Omental fat pad (tissue), 4 donors: ENCODE measurements around the gene CLMN. TPM values are rescaled to one million over a fixed set of nuclear protein-coding genes. Genes with fewer than 3 reads are reported as not detected.

Experiments used
- ATAC-seq: fragments of 150-250 bp; one replicate; pipeline ENCODE4 v1.9.1; 2016; ENCODE audit warnings: mild to moderate bottlenecking, moderate library complexity; ENCODE audit not compliant: low FRiP score
- DNase-seq: peaks from one replicate; pipeline ENCODE4 v3.0.0-alpha.2; 2019; ENCODE audit warnings: low spot score
- total RNA-seq, 4 donors: library from RNA; depleted of rRNA; stranded (reverse); fragments of >200 nt; gene quantifications; one replicate each; pipeline ENCODE4 v1.1.0, GENCODE V29; 2016
- TF ChIP-seq, protein P1 (sequence below), 3 donors: fragments of 450-650 bp; IDR thresholded peaks; one replicate each; pipeline ENCODE4 v1.5.1; 2016 to 2017; ENCODE audit warnings: antibody characterized with exemption in 3 of 3, mild to moderate bottlenecking in 3 of 3, moderate library complexity in 2 of 3

The CLMN gene
- total RNA-seq, 4 donors from 2014 or later: 25.1 to 41.9 (median 32.9) TPM

DNA sequence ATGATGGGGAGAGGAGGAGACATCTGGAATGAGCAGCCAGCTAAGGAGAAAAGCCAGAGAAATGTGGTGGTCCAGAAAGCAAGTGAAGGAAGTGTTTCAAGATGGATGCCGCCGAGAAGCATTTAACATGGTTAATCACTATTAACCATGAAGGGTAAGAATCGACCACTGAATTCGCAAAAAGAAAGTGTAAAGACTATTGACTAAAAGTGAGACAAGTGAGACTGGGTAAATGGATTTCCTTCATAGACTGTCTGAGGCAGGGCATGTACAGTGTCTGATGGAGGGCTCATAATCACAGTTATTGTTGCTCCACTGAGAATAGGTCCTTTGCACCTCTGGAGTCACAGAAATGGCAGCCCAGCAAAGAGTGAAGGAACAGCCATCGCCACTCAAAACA lies 25.3 kb upstream of the CLMN start:
- TF ChIP-seq, protein P1, sequence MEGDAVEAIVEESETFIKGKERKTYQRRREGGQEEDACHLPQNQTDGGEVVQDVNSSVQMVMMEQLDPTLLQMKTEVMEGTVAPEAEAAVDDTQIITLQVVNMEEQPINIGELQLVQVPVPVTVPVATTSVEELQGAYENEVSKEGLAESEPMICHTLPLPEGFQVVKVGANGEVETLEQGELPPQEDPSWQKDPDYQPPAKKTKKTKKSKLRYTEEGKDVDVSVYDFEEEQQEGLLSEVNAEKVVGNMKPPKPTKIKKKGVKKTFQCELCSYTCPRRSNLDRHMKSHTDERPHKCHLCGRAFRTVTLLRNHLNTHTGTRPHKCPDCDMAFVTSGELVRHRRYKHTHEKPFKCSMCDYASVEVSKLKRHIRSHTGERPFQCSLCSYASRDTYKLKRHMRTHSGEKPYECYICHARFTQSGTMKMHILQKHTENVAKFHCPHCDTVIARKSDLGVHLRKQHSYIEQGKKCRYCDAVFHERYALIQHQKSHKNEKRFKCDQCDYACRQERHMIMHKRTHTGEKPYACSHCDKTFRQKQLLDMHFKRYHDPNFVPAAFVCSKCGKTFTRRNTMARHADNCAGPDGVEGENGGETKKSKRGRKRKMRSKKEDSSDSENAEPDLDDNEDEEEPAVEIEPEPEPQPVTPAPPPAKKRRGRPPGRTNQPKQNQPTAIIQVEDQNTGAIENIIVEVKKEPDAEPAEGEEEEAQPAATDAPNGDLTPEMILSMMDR (IDR thresholded peaks at IDR 0.05): no peak
- DNase-seq (no peak), ATAC-seq (no peak)

- TF ChIP-seq, protein P1 (IDR thresholded peaks at IDR 0.05): no peak
- no peak for ATAC-seq
- DNase-seq: no peak
These were observed 24.8 kb upstream of the CLMN start for GRCh38 chr14:95344536-95344935.

GRCh38 chr14:95341564-95341963 lies 21.9 kb upstream of the CLMN start:
- TF ChIP-seq, protein P1 (IDR thresholded peaks at IDR 0.05): no peak
- DNase-seq (no peak), ATAC-seq (no peak)

GRCh38 chr14:95341115-95341514 lies 21.4 kb upstream of the CLMN start:
- DNase-seq (no peak), ATAC-seq (no peak)
- TF ChIP-seq, protein P1 (IDR thresholded peaks at IDR 0.05): no peak

DNA sequence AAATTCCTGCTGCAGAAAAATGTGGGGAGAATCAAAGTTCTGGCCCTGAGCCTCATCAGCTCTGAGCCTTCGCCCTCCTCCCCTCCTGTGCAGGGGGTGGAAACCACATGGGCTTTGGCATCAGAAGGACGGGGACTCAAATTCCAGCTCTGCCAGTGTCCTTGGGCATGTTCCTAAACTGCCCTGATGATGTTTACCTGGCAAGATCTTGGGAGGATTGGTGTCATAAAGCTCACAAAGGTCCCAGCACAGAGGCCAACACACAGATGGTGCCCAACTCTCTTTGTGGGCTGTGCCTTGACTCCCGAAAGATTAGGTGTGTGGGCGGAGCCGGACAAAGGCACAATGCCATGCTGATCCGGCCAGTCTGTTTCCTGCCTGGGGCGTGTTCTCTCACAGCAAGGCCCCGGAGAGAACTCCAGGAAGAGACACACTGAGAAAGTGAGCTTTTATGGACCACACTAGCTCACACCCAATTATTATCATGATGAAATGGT lies 20.5 kb upstream of the CLMN start:
- TF ChIP-seq, protein P1 (IDR thresholded peaks at IDR 0.05): no peak
- ATAC-seq (no peak), DNase-seq (no peak)

- TF ChIP-seq, protein P1 (IDR thresholded peaks at IDR 0.05): no peak
- DNase-seq (no peak), ATAC-seq (no peak)
These were observed 19.7 kb upstream of the CLMN start for GRCh38 chr14:95339301-95339865.

DNA sequence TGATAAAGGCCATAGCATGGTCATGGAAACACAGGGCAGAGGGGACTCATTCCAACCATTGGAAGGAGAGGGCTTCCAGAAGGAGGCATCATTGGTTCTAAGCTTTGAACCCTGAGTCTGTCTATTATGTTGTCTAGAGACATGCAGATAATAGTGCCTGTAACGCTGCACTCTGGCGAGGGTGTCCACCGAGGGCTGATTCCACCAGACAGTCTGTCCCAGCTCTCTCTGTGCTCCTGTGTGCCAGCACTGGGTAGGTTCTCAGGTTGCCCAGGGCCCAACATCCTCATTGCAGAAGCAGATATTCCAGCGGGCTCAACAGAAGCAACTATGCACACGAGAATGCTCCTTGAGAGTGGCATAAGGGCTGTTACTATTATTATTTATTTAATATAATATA lies 18.7 kb upstream of the CLMN start:
- no peak for DNase-seq
- ATAC-seq: no peak
- TF ChIP-seq, protein P1 (IDR thresholded peaks at IDR 0.05): no peak
